DMS53 (cell line): Measurements from ENCODE around the gene ATE1.
"Not testable (repeated sequence)": the region's sequence is repeated elsewhere in the genome, so short reads cannot be mapped to it uniquely, and the experiment has no call there.

Experiments
- DNase-seq: peaks from one replicate; lab custom pipeline; 2025; lab: John Stamatoyannopoulos, UW

Gene ATE1

DNA sequence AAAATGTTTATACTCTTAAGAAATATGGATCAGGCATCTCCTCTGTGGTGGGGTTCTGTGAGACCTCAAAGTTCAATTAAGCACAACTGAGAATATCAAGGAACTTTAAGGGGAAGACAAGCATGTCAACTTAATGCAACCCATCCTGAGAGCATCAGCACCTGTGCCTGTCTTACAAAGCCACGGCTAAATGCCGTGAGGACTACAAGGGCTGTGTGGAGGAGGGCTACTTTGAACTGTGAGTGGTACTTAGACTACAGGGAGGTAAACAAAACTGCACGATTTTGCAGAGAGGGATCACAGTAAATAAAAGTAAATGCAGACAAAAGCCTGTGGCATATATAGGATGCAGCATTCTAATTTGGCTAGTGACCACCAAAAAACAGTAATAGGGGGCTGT, 139.1 kb downstream of the ATE1 start:
- DNase-seq: peak; percentile 87

DNA sequence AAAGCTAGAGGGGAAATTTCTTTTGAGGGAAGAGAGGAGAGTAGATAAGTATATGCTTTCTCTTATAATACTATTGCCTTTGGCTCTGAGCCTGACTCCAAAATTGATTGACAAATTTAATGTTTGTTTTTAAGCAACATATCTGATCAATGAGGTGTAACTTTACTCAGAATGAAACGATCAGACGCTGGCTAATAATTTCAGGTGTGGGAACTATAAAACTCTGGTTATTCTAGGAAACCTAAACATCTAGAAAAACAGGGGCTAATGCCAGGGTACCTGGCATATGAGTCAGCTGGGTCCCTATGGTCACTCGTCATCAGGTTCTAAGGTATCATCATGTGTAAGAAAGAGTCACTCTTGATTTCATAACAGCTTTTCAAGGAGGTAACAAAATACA, 139.7 kb downstream of the ATE1 start:
- DNase-seq: no peak

DNA sequence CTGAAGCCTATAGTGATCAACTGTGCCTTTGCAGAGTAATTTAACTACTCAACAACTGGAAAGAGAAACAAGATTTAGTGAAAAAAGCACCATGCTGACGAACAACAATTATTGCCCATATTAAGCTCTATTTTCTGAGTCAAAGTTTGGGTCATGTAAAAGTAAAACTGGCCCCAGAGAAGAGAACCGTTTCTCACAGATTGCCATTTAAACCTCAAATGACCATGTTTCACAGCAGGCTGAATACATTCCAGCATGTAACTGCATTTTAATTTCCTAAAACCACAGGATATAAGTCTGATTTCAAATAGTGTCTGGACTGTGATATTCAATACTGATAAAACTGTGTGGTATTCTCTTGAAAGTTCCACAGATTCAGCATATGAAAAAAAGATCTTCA, 140.7 kb downstream of the ATE1 start:
- no peak for DNase-seq

DNA sequence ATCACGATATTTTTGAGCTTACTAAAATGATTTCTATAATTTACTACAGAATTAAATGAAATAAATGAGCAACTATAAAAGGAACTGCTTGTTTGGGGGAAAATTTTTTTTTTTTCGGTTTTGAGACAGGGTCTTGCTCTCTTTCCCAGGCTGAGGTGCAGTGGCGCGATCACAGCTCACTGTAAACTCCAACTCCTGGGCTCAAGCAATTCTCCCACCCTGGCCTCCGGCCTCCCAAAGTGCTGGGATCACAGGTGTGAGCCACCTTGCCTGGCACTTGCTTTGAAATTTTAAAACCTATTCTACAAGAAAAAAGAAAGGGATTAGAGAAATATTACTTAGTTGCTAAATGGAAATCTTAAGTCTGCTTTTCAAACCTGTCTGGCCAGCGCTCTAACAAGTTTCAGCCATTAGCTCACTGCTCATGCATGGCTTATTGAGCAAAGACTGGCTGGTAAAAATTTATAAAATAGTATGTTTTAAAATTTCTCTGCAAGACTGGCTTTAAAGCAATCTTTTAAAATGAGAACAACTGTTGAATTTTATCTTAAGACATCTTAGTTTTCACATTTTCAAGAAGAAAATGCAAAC, 144.0 kb downstream of the ATE1 start:
- no peak for DNase-seq

DNA sequence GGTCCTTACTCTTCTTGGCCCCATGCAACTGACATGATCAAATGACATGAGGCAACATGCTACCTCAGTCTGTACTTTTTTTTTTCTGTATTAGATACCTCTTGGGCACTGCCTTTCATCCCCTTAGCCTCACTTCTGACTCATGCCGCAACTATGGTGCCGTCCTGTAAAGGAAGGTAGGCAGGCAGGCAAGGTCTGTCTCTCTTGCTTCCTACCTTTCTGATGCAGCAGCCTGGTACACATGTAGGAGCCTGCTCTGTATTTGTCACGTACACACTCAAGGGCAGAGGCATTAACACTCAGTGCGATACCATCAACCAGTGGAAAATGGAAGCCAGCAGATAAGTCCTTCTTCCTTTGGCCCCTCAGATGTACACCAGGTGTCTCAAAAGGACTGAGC, 146.7 kb downstream of the ATE1 start:
- DNase-seq: no peak

DNA sequence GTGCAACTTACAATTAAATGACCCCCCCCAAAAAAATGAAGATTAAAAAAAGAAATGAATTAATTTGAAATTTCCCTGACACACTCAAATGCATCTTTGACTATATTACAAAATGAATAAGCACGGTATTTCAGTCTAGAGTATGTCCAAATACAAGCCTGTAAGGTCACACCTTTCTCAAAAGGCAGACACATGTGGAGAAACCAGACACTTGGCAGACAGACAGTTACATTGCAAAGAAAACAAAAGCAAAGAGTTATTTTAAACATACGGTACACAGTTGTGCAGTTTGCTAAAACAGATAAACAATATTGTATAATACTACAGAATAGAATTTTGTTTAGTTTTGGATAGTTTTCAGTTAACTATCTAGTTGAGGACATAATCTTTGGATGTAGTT, 153.0 kb downstream of the ATE1 start:
- no peak for DNase-seq

DNA sequence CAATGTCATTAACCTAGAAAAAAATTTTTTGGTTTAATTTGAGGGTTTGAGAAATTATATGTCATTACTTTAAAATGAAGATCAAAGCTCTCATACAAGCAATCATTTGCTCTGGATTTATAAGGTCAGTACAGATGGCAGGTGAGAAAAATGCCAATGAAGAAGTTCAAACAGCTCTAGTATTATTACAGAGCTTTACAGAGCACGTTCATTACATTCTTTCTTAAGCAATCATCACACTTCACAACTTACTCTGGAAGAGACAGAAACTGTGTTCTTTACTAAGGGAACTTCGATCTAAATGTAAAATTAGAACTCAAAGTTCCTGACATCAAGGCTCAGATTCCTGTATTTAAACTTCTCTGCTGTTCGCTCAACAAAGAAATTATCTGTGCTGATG, 153.4 kb downstream of the ATE1 start:
- no peak for DNase-seq

DNA sequence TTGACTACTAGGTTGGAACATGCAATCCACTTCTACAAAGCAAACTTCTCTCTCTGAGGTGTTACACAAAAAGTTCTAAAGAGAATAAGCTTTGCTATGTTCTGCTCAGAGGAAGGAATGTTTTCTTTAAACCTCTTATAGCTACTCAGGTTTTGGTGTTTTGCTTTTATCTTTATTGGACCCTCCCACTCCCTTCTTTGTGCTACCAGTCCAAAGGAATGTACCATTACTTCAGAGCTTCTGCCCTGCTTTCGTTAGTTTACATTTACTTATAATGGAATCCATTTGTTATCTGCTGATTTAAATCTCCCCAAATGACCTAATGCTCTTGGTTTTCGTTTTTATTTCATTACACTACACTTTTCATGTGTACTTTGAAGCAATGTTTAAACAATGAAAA, 154.9 kb downstream of the ATE1 start:
- no peak for DNase-seq

DNA sequence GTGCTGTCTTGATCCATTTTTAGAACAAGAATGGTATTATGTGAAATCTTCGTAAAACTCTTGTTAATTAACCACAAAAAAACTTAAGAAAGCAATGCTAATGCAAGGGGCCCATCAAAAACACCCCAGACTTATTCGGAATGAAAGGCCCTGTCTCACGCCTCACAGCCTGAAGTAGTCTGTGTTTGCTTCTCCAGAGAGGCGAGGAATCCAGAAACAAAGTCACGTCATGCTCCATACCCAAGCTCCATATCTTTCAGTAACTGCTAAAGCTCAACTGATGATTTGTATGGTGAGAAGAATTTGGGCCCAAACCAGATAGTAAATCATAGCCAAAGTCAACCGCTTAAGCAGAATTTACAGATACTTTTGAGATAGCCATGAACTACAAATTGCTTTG, 155.4 kb downstream of the ATE1 start:
- no peak for DNase-seq

DNA sequence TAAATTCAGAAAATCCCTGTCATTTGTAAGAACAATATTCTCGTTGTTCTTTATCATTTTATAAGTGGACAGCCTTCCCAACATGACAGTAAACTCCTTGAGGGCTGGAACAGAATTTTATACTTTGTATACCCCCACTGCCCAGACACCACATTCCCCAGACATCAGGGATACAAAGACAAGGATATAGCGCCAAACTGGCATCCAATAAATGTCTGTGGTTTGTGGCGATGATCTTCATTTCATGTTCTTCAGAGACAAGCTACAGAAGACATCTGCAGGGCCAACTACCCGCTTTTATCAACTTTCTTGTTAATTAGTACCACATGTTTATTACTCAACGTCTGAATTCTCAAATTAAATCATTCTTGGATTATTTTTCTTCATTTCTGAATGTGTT, 155.9 kb downstream of the ATE1 start:
- no peak for DNase-seq

DNA sequence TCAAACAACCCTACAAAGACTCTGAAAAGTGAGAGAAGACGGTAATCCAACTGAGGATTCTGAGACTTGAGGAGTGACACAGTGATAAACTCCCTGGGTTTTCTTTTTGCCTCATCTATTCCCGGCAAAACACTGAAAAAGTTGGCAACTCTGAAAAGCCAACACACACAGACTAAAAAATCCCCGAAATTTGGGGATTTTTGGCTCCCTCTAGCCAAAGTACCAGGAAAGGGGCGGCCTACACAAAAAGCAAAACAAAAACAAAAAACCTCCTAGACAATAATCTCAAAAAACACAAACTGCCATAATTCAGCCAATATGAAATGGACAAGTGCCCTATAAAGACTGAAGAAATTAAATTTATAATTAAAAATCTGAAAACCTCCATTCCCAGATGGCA, 161.4 kb downstream of the ATE1 start:
- DNase-seq: no peak

DNA sequence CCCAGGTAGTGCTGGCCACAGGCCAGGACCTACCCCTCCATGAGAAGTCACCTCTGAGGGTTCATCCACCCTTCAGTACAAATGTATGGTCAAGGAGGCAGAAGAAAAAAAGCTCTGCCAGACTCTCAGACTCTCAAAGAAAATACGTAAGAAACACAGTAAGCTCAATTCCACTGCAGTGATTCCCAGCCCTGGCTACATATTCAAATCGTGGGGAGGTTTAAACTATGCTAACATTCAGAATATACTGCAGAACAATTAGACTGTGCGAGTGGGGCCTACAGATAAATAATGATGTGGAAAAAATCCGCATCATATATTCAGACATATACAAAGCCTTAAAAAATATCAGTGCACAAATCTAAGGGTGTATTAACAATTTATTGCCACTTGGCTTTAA, 162.6 kb downstream of the ATE1 start:
- DNase-seq: no peak

DNA sequence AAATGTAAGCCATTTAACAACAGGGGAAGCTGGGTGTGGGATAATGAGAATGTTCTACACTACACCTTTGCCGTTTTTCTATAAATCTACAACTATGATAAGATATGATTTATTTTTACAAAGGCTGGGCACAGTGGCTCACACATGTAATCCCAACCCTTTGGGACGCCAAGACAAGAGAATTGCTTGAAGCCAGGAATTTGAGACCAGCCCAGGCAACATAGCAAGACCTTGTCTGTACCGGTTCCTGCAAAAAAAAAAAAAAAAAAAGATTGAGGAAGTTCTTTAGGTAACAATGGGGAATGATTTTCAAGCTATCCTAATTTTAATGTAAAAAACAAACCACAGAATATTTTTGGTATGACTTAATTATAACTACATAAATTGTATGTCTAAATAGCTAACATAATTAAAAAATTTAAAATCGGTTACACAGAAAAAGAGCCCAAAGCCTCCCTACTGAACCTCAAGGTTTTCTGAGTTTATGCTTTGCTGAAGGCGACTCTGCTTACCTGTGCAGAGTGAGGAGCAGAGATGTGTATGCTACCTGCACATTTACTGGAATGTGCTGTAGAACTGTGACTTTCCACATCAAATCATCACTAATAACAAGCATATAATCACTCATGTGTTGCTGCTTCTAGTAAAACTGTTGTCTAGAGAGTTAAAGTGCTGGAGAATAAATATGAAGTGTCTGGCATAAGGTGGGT, 163.4 kb downstream of the ATE1 start:
- no peak for DNase-seq

DNA sequence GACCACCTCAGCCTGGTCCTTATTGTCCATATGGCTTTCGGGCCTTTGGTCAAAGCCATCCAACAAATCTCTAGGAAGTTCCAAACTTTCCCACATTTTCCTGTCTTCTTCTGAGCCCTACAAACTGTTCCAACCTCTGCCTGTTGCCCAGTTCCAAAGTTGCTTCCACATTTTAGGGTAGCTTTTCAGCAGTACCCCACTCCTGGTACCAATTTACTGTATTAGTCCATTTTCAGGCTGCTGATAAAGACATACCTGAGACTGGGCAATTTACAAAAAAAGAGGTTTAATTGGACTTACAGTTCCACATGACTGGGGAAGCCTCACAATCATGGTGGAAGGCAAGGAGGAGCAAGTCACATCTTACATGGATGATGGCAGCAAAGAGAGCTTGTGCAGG, 170.6 kb downstream of the ATE1 start:
- not testable (repeated sequence) for DNase-seq

DNA sequence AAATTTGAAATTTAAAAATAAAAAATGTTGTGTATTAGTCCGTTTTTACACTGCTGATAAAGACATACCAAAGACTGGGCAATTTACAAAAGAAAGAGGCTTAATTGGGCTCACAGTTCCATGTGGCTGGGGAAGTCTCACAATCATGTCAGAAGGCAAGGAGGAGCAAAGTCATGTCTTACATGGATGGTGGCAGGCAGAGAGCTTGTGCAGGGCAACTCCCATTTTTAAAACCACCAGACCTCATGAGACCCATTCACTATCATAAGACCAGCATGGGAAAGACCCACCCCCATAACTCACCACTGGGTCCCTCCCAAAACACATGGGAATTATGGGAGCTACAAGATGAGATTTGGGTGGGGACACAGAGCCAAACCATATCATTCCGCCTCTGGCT, 172.3 kb downstream of the ATE1 start:
- DNase-seq: not testable (repeated sequence)

DNA sequence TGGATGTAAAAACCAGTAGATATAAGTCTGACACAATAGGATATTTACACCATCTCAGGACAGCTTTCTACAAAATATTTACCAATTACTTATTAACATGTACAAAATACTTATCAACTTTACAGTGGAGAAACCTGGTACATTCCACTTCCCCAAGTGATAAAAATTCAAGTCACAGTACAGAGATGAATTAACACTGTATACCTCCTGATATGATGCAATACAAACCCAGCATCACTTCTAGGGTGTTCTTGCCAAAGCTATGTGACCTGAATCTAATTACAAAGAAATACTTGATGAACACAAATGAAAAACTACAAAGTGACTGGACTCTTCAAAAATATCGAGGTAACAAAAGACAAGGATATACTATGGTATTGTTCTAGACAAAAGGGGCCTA, 173.2 kb downstream of the ATE1 start:
- no peak for DNase-seq

DNA sequence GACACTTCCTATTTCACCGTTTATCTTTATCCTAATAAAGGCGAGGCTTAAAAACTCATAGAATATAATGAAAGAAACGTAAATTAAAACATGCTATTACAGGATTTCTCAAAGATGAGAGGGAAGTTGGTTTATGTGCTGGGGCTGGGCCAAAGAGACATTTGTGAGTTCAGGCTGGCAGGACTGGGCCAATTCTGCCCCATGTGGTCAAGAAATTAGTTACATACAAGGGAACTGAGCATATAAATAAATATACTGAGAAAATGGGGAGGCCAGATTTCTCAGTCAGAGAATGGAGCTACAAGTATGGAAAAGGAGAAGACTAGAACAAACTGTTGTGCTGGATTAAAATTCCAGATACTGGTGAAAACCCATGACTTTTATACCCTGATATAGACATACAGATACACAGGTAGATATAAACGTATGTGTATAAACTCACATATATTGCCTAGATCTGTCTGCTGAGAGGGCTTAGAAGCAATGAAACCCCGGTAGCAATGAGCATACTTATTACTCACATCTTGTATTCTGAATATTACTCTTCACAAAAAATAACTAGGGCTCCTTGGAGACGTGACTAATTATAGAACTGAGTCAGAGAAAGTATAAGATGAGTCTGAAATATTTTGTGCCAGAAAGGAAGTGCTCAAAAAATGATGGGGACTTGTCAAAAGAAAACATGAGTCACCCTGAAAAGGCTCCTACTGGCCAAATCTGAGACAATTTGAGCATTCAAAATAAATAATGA, 173.9 kb downstream of the ATE1 start:
- DNase-seq: peak; percentile 22

DNA sequence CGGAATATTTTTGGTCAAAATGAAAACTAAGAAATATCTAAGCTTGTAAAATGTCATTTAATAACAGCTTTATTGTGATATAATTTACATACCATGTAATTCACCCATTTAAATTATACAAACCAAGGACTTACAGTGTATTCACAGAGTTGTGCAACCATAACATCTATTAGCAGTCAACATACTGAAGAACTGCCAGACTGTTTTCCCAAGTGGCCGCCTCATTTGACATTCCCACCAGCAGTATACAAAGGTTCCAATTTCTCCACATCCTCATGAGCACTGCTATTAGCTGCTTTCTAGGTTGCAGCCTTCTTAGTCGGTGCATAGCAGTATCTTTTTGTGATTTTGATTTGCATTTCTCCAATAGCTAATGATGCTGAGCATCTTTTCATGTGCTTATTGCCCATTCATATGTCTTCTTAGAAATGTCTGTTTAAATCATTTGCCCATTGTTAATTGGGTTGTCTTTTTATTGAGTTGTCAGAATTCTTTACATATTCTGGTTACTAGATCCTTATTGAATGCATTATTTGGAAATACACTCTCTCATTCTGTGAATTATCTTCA, 176.6 kb downstream of the ATE1 start:
- DNase-seq: no peak

DNA sequence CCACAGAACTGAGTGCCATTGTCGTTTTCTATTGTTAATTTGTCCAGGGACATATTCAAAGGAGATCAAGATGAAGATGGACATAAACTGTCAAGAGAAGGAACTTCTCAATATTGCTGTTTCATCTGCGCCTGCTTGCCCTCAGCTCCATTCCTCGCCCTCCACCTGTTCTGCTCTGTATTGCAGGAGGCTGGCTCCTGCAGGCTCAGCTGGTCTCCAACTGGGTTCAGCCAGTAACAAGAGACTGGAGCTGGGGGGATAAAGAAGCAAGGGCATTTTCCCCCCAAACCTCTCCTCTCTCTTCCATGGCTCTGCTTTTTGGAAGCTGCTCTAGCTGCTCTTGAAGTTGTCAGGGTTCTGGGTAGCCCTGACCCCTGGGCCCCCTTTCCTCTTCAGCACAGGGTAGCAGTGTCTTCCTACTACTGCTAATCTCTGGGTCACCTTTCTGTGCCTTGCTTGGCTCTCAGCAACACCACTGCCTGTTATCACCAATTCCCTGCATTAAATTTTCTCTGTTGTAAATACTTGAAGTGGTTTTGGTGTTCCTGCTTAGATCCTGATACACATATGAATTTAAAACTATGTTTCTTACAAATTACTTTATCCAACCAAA, 180.6 kb downstream of the ATE1 start:
- DNase-seq: no peak

DNA sequence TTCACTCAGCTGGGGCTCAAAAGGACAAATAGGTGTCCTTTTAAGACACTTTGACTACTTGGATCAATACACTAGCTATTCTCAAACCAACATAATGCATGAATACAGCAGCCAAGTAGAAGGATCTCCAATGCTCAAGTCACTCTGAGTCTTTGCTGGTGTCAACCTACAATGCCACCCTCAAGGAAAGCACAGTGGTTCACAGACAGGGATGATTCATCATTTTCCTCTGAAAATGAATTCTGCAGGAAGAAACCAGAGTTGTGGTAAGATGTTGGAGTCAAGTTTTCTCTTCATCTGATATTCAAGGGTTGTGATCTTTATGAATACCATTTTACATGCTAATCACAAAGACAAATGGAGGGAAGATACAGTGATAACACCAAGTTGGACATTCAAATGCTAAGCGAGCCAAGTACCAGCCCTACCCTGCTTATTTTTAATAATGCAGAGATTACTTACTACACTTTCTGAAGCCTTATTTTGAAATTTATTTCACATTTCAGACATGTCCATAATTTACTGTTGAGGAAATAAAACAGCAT, 186.5 kb downstream of the ATE1 start:
- no peak for DNase-seq

DNA sequence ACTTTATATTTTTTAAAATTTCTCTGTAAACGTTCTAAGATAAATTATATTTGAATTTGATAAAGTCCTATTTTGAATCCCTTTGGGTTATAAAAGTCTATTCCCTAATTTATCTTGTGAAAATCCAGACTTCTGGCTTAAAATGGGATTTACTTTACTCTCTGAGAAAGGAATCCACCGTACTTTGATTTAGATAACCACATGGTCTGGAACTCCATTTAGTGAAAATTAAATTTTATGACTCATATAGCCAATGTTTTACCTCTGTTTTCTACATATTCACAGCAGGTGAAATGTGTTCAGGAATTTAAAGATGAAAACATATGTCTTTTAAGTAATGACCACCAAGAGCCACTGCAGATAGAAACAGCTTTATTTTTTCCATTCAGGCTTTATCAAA, 187.8 kb downstream of the ATE1 start:
- DNase-seq: no peak

DNA sequence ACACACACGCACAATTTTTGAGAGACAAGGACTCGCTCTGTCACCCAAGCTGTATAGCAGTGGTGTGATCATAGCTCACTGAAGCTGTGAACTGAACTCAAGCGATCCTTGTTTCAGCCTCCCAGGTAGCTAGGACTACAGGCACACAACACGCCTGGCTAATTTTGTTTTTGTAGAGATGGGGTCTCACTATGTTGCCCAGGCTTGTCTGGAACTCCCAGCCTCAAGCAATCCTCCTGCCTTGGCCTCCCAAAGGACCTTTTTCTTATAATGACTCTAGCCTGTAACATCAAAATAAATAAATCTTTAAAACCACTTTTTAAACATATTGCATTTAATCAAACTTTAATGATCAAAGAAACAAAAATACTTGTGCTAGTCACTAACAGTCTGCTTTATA, 188.7 kb downstream of the ATE1 start:
- no peak for DNase-seq
